ENCODE measurements around the gene STAT5A.

Gene STAT5A

DNA sequence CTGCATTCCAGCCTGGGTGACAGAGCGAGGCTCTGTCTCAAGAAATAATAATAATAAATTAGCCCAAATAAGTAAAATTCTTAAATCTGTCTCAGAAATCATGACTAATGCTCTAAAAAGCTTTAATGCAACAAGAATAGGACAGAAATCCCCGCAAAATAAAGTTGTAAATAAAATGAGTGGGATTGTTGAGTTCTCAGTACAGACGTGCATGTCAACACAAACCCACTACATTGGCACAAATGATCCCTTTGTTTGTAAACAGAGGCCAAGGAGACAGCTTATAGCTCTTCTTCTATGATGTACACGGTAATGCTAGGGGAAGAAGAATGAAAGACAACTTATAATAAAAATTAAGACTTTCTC lies 18.1 kb upstream of the STAT5A start:
- TF ChIP-seq SUZ12 (IDR thresholded peaks at IDR 0.05; ENCODE audit: extremely low read depth, insufficient read depth, insufficient read length) = no peak
- no peak for TF ChIP-seq ZNF274 (IDR thresholded peaks at IDR 0.05; ENCODE audit: low read depth, low read length)
- TF ChIP-seq YY1 (IDR thresholded peaks at IDR 0.05; ENCODE audit: insufficient read depth, insufficient read length) = no peak
- H3K4me3 ChIP-seq (ENCODE audit: insufficient read length, low read depth) = no peak overlapping the region
- H3K36me3 ChIP-seq (ENCODE audit: insufficient read depth, insufficient read length, low read length) = no peaks in the 10 kb centered on the region
- no peak overlapping the region for H3K9ac ChIP-seq (ENCODE audit: insufficient read length, low read depth)
- H3K27me3 ChIP-seq (ENCODE audit: insufficient read depth, insufficient read length) = peaks cover 12% of the 10 kb centered on the region
- no peaks in the 10 kb centered on the region for H3K9me3 ChIP-seq (ENCODE audit: insufficient read depth, low read length)
- peaks cover 3% of the 10 kb centered on the region for H3K4me1 ChIP-seq (ENCODE audit: insufficient read depth, insufficient read length)
- DNase-seq (ENCODE audit: low read depth, low spot score) = no peak

DNA sequence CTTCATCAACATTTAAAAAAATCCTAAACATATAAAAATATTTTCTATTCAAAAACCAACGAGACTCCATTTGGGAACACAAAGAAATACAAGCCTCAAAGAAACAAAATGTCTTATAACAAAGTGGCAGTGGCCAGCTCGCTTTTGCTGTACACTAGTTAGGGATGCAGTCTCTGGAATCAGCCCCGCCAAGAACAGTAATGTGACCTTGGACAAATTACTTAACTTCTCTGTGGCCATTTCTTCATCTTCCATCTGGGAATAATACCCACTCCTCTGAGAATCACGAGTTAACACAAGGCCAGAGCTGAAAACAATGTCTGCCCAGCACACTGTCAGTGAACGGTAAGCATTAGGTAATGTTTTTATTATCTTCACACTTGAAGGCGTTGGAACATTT lies 17.7 kb upstream of the STAT5A start:
- no peak for DNase-seq (ENCODE audit: low read depth, low spot score)
- Histone ChIP-seq H3K27me3 (ENCODE audit: insufficient read depth, insufficient read length) (peaks cover 15% of the 10 kb centered on the region), H3K36me3 (ENCODE audit: insufficient read depth, insufficient read length, low read length) (no peaks in the 10 kb centered on the region), H3K4me3 (ENCODE audit: insufficient read length, low read depth) (no peak overlapping the region), H3K9ac (ENCODE audit: insufficient read length, low read depth) (no peak overlapping the region), H3K9me3 (ENCODE audit: insufficient read depth, low read length) (no peaks in the 10 kb centered on the region), H3K4me1 (ENCODE audit: insufficient read depth, insufficient read length) (peaks cover 3% of the 10 kb centered on the region)
- TF ChIP-seq SUZ12 (IDR thresholded peaks at IDR 0.05; ENCODE audit: extremely low read depth, insufficient read depth, insufficient read length) (no peak), YY1 (IDR thresholded peaks at IDR 0.05; ENCODE audit: insufficient read depth, insufficient read length) (no peak), ZNF274 (IDR thresholded peaks at IDR 0.05; ENCODE audit: low read depth, low read length) (no peak)

DNA sequence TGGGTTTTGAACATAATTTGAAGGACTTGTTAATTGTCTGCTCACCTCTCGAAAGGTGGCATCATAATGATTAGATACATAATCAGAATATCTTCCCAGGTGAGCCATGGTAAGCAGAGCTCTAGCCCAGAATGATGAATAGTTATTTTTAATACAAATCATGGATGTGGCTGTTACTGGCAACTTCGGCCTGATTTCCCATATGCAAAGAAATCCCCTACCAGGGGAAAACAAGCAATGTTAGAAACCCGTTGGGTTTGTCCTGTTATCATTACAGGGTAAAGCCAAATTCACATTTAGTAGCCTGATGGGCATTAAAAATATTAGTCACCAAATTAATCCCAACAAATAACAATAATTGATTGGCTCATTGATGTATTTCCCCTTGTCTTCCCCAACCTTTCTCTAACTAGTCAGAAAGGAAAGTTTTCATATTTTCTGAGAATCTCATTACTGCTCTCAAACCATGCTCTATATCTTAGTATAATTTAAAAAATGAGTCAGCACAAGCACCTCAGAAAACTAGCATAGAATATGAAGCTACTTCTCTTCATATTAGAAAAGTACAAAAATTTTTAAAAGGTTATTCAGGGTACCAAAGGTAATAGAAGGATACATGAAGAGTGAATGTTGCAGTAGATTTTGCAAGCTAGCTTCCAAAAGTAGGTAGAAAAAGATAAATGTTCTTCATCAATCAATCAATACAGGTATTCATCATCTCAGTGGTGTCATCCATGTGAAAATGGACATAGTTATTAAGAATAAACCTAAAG lies 17.1 kb upstream of the STAT5A start:
- DNase-seq (ENCODE audit: low read depth, low spot score) = no peak
- H3K9me3 ChIP-seq (ENCODE audit: insufficient read depth, low read length) = no peaks in the 10 kb centered on the region
- peaks cover 15% of the 10 kb centered on the region for H3K27me3 ChIP-seq (ENCODE audit: insufficient read depth, insufficient read length)
- TF ChIP-seq YY1 (IDR thresholded peaks at IDR 0.05; ENCODE audit: insufficient read depth, insufficient read length) (no peak), ZNF274 (IDR thresholded peaks at IDR 0.05; ENCODE audit: low read depth, low read length) (no peak), SUZ12 (IDR thresholded peaks at IDR 0.05; ENCODE audit: extremely low read depth, insufficient read depth, insufficient read length) (no peak)
- H3K9ac ChIP-seq (ENCODE audit: insufficient read length, low read depth) = no peak overlapping the region
- H3K4me1 ChIP-seq (ENCODE audit: insufficient read depth, insufficient read length) = peaks cover 3% of the 10 kb centered on the region
- H3K36me3 ChIP-seq (ENCODE audit: insufficient read depth, insufficient read length, low read length) = no peaks in the 10 kb centered on the region
- H3K4me3 ChIP-seq (ENCODE audit: insufficient read length, low read depth) = no peak overlapping the region

DNA sequence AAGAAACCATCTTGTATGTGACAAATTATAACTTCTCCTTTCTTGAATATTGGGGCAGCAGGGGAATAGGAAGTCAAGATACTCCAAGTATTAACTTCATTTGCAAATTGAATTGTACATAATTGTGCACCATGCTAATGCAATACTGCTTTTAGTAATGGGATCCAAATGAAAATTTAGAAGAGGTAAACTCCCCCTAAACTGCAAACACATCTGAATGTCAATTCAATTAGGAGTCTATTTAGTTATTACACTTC lies 16.6 kb upstream of the STAT5A start:
- Histone ChIP-seq H3K9ac (ENCODE audit: insufficient read length, low read depth) (no peak overlapping the region), H3K9me3 (ENCODE audit: insufficient read depth, low read length) (no peaks in the 10 kb centered on the region), H3K36me3 (ENCODE audit: insufficient read depth, insufficient read length, low read length) (no peaks in the 10 kb centered on the region), H3K27me3 (ENCODE audit: insufficient read depth, insufficient read length) (peaks cover 18% of the 10 kb centered on the region), H3K4me1 (ENCODE audit: insufficient read depth, insufficient read length) (peaks cover 3% of the 10 kb centered on the region), H3K4me3 (ENCODE audit: insufficient read length, low read depth) (no peak overlapping the region)
- TF ChIP-seq ZNF274 (IDR thresholded peaks at IDR 0.05; ENCODE audit: low read depth, low read length) (no peak), SUZ12 (IDR thresholded peaks at IDR 0.05; ENCODE audit: extremely low read depth, insufficient read depth, insufficient read length) (no peak), YY1 (IDR thresholded peaks at IDR 0.05; ENCODE audit: insufficient read depth, insufficient read length) (no peak)
- DNase-seq (ENCODE audit: low read depth, low spot score) = no peak

DNA sequence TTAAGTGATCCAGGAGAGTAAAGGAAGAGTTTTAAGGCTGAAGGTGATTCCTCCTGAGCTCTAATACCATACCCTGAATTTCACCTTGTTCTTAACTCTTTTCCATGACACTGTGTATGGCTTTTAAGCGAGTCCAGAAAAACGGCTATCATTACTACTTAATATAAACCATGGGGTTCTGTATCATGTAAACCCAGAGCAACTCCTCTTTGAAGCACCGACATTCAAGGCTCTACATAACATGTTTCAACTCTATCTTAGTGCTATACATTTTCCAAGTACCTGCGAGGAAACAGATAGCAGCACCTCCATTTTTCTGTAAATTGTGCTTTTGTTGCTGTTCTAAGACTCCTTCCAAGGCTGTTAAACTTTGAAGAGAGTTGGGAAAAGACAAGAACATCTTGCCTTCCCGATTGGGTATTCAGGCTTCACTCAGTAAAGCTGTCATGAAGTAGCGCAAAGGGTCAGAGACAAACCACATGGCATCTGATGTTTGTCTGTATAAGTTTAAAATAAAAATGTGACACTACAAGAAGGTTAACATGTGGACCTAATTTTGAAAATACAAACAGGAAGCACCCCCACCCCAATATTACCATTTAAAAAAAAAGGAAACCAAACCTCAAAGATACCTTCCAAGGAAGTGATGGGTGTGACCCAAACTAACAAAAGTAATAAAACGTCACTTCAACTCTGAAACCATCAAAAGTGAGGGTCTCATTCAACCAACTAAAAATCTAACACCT lies 16.0 kb upstream of the STAT5A start:
- Histone ChIP-seq H3K4me1 (ENCODE audit: insufficient read depth, insufficient read length) (peaks cover 3% of the 10 kb centered on the region), H3K4me3 (ENCODE audit: insufficient read length, low read depth) (no peak overlapping the region), H3K9ac (ENCODE audit: insufficient read length, low read depth) (no peak overlapping the region), H3K27me3 (ENCODE audit: insufficient read depth, insufficient read length) (peaks cover 23% of the 10 kb centered on the region), H3K36me3 (ENCODE audit: insufficient read depth, insufficient read length, low read length) (no peaks in the 10 kb centered on the region), H3K9me3 (ENCODE audit: insufficient read depth, low read length) (no peaks in the 10 kb centered on the region)
- TF ChIP-seq YY1 (IDR thresholded peaks at IDR 0.05; ENCODE audit: insufficient read depth, insufficient read length) = no peak
- TF ChIP-seq SUZ12 (IDR thresholded peaks at IDR 0.05; ENCODE audit: extremely low read depth, insufficient read depth, insufficient read length) = no peak
- no peak for TF ChIP-seq ZNF274 (IDR thresholded peaks at IDR 0.05; ENCODE audit: low read depth, low read length)
- DNase-seq (ENCODE audit: low read depth, low spot score) = no peak

DNA sequence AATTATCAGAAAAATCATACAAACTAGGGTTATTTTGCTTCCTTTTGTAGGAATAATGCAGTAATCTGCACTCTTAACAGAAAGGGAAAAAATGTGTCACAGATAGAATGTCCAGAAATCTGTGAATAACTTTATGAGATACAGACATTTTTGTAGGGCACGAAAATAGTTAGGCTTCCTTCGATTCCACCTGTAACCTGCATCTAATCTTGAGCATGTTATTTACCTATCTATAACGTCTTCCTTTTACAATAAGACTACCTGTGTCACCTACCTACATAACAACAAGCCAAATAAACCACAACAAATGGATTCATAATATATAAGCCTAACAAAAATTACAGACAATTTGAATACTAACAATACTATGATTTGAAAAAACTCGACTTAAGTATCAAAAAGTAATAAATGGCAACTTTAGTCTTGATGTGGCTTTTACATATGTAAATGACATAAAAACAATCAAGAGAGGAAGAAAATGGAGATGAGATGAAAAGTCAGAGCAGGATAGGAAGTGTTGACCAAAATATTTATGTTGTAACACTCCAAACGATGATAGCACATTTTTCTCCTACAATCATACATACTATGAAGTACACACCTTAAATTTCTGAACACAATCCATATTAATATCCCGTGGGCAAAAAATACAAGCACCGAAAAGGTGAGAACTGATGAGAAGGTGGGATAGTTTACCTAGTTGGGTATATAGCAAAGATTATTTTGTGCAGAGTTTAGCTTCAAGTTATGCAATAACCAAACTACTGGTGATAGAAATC lies 14.6 kb upstream of the STAT5A start:
- H3K9me3 ChIP-seq (ENCODE audit: insufficient read depth, low read length) = no peaks in the 10 kb centered on the region
- DNase-seq (ENCODE audit: low read depth, low spot score) = no peak
- H3K9ac ChIP-seq (ENCODE audit: insufficient read length, low read depth) = no peak overlapping the region
- H3K4me3 ChIP-seq (ENCODE audit: insufficient read length, low read depth) = no peak overlapping the region
- TF ChIP-seq ZNF274 (IDR thresholded peaks at IDR 0.05; ENCODE audit: low read depth, low read length) (no peak), SUZ12 (IDR thresholded peaks at IDR 0.05; ENCODE audit: extremely low read depth, insufficient read depth, insufficient read length) (no peak)
- peaks cover 25% of the 10 kb centered on the region for H3K27me3 ChIP-seq (ENCODE audit: insufficient read depth, insufficient read length)
- no peaks in the 10 kb centered on the region for H3K36me3 ChIP-seq (ENCODE audit: insufficient read depth, insufficient read length, low read length)
- H3K4me1 ChIP-seq (ENCODE audit: insufficient read depth, insufficient read length) = peaks cover 3% of the 10 kb centered on the region

DNA sequence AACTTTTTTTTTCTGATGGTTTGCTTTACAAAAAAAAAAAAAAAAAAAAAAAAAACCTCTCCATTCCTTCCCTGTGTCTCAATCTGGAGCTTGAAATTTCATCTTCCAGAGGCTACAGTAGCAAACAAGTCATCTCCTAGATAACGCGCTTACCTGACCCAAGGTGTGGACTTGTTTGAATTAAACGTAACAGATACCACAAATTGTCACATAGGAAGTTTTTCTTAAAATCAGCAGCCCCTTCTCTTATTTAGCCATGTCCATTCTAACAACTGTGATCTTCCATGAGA lies 14.1 kb upstream of the STAT5A start:
- peaks cover 3% of the 10 kb centered on the region for H3K4me1 ChIP-seq (ENCODE audit: insufficient read depth, insufficient read length)
- TF ChIP-seq YY1 (IDR thresholded peaks at IDR 0.05; ENCODE audit: insufficient read depth, insufficient read length) = no peak
- no peak for TF ChIP-seq ZNF274 (IDR thresholded peaks at IDR 0.05; ENCODE audit: low read depth, low read length)
- TF ChIP-seq SUZ12 (IDR thresholded peaks at IDR 0.05; ENCODE audit: extremely low read depth, insufficient read depth, insufficient read length) = no peak

More for the DNA sequence above, 14.1 kb upstream of the STAT5A start:
- no peak for DNase-seq (ENCODE audit: low read depth, low spot score)
- H3K4me3 ChIP-seq (ENCODE audit: insufficient read length, low read depth) = no peak overlapping the region
- H3K9me3 ChIP-seq (ENCODE audit: insufficient read depth, low read length) = no peaks in the 10 kb centered on the region
- H3K27me3 ChIP-seq (ENCODE audit: insufficient read depth, insufficient read length) = peaks cover 25% of the 10 kb centered on the region
- no peaks in the 10 kb centered on the region for H3K36me3 ChIP-seq (ENCODE audit: insufficient read depth, insufficient read length, low read length)
- H3K9ac ChIP-seq (ENCODE audit: insufficient read length, low read depth) = no peak overlapping the region
